Upper lobe of left lung (tissue), 6 donors: ENCODE measurements around the gene IRF8. TPM values are rescaled to one million over a fixed set of nuclear protein-coding genes. Genes with fewer than 3 reads are reported as not detected.

ENCODE experiments used
- ATAC-seq, 2 donors: fragments of 200-7000 bp; cut with Tn5 transposase; one replicate each; pipeline ENCODE4 v1.9.1; 2022; ENCODE audit warnings: mild to moderate bottlenecking in 2 of 2, moderate library complexity in 2 of 2; ENCODE audit not compliant: low FRiP score in 2 of 2
- DNase-seq, 2 donors: peaks; one replicate each; pipeline ENCODE4 v3.0.0-alpha.2; 2019 to 2020
- H3K27ac ChIP-seq, 4 donors: fragments of 200-600 bp; sonication (generic); one replicate each; pipeline ENCODE4 v1.5.1; 2016 to 2019
- H3K27me3 ChIP-seq, 4 donors: fragments of 200-600 bp; sonication (generic); one replicate each; pipeline ENCODE4 v1.5.1; 2017 to 2019
- H3K36me3 ChIP-seq, 4 donors: fragments of 200-600 bp; sonication (generic); one replicate each; pipeline ENCODE4 v1.5.1; 2016 to 2019
- H3K4me1 ChIP-seq, 4 donors: fragments of 200-600 bp; sonication (generic); one replicate each; pipeline ENCODE4 v1.5.1; 2018 to 2019
- H3K4me3 ChIP-seq, 4 donors: fragments of 200-600 bp; sonication (generic); one replicate each; pipeline ENCODE4 v1.5.1; 2017 to 2019; ENCODE audit warnings: mild to moderate bottlenecking in 2 of 4, moderate library complexity in 1 of 4
- H3K9me3 ChIP-seq, 4 donors: fragments of 200-600 bp; sonication (generic); one replicate each; pipeline ENCODE4 v1.5.1; 2018 to 2019
- EP300 ChIP-seq, 4 donors: sonication (generic); formaldehyde crosslinking; IDR thresholded peaks; one replicate each; pipeline ENCODE4 v1.5.1; 2017; ENCODE audit warnings: antibody characterized with exemption in 4 of 4, control low read depth in 2 of 4
- POLR2A ChIP-seq, 4 donors: fragments of 450-650 bp; IDR thresholded peaks; one replicate each; pipeline ENCODE4 v1.5.1; 2016 to 2017; ENCODE audit warnings: antibody characterized with exemption in 4 of 4, mild to moderate bottlenecking in 2 of 4
- POLR2AphosphoS5 ChIP-seq, 2 donors: sonication (generic); formaldehyde crosslinking; IDR thresholded peaks; one replicate each; pipeline ENCODE4 v1.5.1; 2017; ENCODE audit warnings: antibody characterized with exemption in 2 of 2
- WGBS, 2 donors: methylation state at CpG; one replicate each; pipeline ENCODE4 v1.1.5; 2017 to 2018; 5-methylcytosine and 5-hydroxymethylcytosine counted together
- total RNA-seq, 6 donors: library from RNA; depleted of rRNA in 4 of 6; stranded (reverse); fragments of >200 nt in 4 of 6; gene quantifications; one replicate each; pipeline versions ENCODE4 v1.1.0 to v1.2.1, GENCODE V29; 2016 to 2021
- TF ChIP-seq, protein P1 (sequence below), 6 experiments: fragments of 450-650 bp in 4 of 6; fragments of 200-600 bp in 2 of 6; sonication (generic) in 2 of 6; IDR thresholded peaks; one replicate each; pipeline ENCODE4 v1.5.1; 2016 to 2019; ENCODE audit warnings: antibody characterized with exemption in 6 of 6
- donor health status: DM: no; HTN: no; CAD: no; lungs with moderate emphysema.
- donor health status: DM: no; HTN: yes; CAD: no; lungs with severe emphysema.

Gene IRF8
- total RNA-seq, 6 donors from 2014 or later: 41.5 to 141 (median 72.8) TPM

DNA sequence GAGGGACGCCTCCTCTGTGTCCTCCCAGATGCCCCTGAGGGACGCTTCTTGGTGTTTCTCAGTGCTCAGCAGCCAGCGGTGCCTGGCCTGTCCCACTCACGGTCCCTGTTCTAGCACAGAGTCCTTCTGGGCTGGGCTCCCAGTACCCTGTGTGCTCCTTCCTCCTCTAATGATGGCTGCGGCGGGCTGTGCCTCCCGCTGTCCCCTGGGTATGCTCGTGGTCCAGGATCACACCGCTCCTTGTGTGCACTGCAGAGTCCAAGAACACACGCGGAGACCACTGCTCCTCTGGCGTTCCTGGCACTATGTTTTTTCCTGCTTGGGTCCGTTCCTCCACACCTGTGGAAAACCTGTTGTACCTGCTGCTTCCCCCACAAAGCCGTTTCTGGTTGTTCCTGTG lies 15.1 kb upstream of the IRF8 start:
- peaks cover 0 to 4% (median 0%) of the 10 kb centered on the region in 4 donors for H3K27me3 ChIP-seq
- no peaks in the 10 kb centered on the region for H3K36me3 ChIP-seq
- H3K27ac ChIP-seq: no peak overlapping the region
- ATAC-seq (no peak), DNase-seq (peak in 1 of 2 donors; percentile 63)
- H3K4me1 ChIP-seq: peaks cover 0 to 2% (median 0%) of the 10 kb centered on the region in 4 donors
- TF ChIP-seq POLR2AphosphoS5 (IDR thresholded peaks at IDR 0.05): no peak
- no peak for TF ChIP-seq POLR2A (IDR thresholded peaks at IDR 0.05)
- TF ChIP-seq, protein P1, sequence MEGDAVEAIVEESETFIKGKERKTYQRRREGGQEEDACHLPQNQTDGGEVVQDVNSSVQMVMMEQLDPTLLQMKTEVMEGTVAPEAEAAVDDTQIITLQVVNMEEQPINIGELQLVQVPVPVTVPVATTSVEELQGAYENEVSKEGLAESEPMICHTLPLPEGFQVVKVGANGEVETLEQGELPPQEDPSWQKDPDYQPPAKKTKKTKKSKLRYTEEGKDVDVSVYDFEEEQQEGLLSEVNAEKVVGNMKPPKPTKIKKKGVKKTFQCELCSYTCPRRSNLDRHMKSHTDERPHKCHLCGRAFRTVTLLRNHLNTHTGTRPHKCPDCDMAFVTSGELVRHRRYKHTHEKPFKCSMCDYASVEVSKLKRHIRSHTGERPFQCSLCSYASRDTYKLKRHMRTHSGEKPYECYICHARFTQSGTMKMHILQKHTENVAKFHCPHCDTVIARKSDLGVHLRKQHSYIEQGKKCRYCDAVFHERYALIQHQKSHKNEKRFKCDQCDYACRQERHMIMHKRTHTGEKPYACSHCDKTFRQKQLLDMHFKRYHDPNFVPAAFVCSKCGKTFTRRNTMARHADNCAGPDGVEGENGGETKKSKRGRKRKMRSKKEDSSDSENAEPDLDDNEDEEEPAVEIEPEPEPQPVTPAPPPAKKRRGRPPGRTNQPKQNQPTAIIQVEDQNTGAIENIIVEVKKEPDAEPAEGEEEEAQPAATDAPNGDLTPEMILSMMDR (IDR thresholded peaks at IDR 0.05): no peak
- TF ChIP-seq EP300 (IDR thresholded peaks at IDR 0.05): no peak
- no peaks in the 10 kb centered on the region for H3K9me3 ChIP-seq
- no peak overlapping the region for H3K4me3 ChIP-seq
- 74 to 81% methylated on average over 14 of the region's 14 CpGs for WGBS, 2 donors

GRCh38 chr16:85884808-85885463 lies 14.0 kb upstream of the IRF8 start:
- Histone ChIP-seq H3K9me3 (no peaks in the 10 kb centered on the region), H3K36me3 (no peaks in the 10 kb centered on the region), H3K4me3 (no peak overlapping the region), H3K4me1 (peaks cover 0 to 10% (median 6%) of the 10 kb centered on the region in 4 donors), H3K27me3 (peaks cover 0 to 4% (median 0%) of the 10 kb centered on the region in 4 donors), H3K27ac (no peak overlapping the region)
- 87 to 91% methylated on average over 13 of the region's 13 CpGs for WGBS, 2 donors
- ATAC-seq (no peak), DNase-seq (no peak)
- TF ChIP-seq POLR2AphosphoS5 (IDR thresholded peaks at IDR 0.05) (no peak), EP300 (IDR thresholded peaks at IDR 0.05) (no peak), POLR2A (IDR thresholded peaks at IDR 0.05) (no peak)
- TF ChIP-seq, protein P1 (IDR thresholded peaks at IDR 0.05): no peak

DNA sequence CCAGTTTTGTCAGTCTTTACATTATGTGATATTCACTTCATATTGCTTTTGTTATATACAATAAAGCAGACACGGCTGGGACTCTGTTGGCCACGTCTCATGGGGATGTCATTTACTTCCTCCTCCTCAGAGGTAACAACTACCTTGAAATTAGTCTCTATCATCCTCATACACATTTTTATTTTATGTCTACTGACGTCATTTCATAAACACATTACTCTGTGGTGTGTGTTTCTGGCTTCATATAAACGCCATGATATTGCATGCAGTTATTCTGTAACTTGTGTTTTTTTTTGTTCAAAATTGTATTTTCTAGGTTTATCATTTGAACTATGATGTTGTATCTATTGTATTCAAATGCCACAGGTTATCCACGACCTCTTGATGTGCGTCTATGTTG lies 13.4 kb upstream of the IRF8 start:
- no peak overlapping the region for H3K27ac ChIP-seq
- peaks cover 0 to 10% (median 6%) of the 10 kb centered on the region in 4 donors for H3K4me1 ChIP-seq
- H3K36me3 ChIP-seq: no peaks in the 10 kb centered on the region
- DNase-seq (no peak), ATAC-seq (no peak)
- H3K4me3 ChIP-seq: no peak overlapping the region
- no peak for TF ChIP-seq POLR2A (IDR thresholded peaks at IDR 0.05)
- TF ChIP-seq, protein P1 (IDR thresholded peaks at IDR 0.05): no peak
- no peak for TF ChIP-seq POLR2AphosphoS5 (IDR thresholded peaks at IDR 0.05)
- TF ChIP-seq EP300 (IDR thresholded peaks at IDR 0.05): no peak
- peaks cover 0 to 4% (median 0%) of the 10 kb centered on the region in 4 donors for H3K27me3 ChIP-seq
- 79 to 81% methylated on average over 6 of the region's 6 CpGs for WGBS, 2 donors
- no peaks in the 10 kb centered on the region for H3K9me3 ChIP-seq

GRCh38 chr16:85888405-85889331 lies 10.3 kb upstream of the IRF8 start:
- H3K36me3 ChIP-seq: no peaks in the 10 kb centered on the region
- peaks cover 0 to 10% (median 6%) of the 10 kb centered on the region in 4 donors for H3K4me1 ChIP-seq
- TF ChIP-seq POLR2AphosphoS5 (IDR thresholded peaks at IDR 0.05) (no peak), POLR2A (IDR thresholded peaks at IDR 0.05) (no peak), EP300 (IDR thresholded peaks at IDR 0.05) (no peak)
- TF ChIP-seq, protein P1 (IDR thresholded peaks at IDR 0.05): no peak
- no peaks in the 10 kb centered on the region for H3K9me3 ChIP-seq
- DNase-seq (no peak), ATAC-seq (peak in 1 of 2 donors; percentile 51)
- 35 to 47% methylated on average over 5 of the region's 5 CpGs for WGBS, 2 donors
- H3K27ac ChIP-seq: no peak overlapping the region
- H3K27me3 ChIP-seq: peaks cover 0 to 4% (median 0%) of the 10 kb centered on the region in 4 donors
- H3K4me3 ChIP-seq: no peak overlapping the region
